ELR (cell line): ENCODE data around the gene SLC27A3.

Source experiments
- DNase-seq: peaks from one replicate; pipeline ENCODE4 v3.0.0-alpha.2; 2015; ENCODE audit warnings: low read depth

Gene SLC27A3

DNA sequence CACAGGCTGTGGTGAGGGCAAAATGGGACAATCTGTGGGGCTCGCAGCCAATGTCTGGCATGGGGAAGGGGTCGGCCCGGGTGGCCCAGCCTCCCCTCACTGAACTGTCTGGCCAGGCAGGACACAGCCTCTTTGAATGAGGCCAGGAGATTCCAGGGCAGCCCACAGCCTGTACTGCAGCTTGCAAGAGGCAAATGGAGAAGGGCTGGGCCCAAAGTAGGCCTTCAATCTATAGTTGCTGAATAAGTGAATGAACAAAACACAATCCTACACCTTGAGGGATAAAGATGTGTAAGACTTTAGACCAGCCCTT, 23.2 kb downstream of the SLC27A3 start:
- no peak for DNase-seq

- DNase-seq: no peak
Measured at GRCh38 chr1:153799016-153799415, 23.8 kb downstream of the SLC27A3 start.

GRCh38 chr1:153799566-153800465, 24.6 kb downstream of the SLC27A3 start:
- no peak for DNase-seq

DNA sequence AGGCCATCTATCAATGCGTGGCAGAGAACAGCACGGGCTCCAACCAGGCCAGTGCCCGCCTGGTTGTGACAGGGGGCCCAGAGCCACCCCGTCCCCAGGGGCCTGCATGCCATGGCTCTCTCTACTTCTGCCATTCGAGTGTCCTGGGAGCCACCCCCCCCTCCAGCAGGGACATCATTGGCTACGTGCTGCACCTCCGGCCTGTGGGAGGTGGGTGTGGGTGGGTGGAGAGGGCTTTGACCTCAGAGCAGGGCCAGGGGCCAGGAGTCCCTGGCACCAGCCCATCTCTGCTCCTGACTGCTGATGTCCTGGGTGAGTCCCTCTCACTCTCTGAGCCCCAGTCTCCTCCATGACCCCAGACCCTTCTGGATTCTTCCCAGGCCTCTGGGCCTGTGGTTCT, 25.3 kb downstream of the SLC27A3 start:
- no peak for DNase-seq

- DNase-seq: no peak
Measured at GRCh38 chr1:153801028-153801625, 25.9 kb downstream of the SLC27A3 start.

DNA sequence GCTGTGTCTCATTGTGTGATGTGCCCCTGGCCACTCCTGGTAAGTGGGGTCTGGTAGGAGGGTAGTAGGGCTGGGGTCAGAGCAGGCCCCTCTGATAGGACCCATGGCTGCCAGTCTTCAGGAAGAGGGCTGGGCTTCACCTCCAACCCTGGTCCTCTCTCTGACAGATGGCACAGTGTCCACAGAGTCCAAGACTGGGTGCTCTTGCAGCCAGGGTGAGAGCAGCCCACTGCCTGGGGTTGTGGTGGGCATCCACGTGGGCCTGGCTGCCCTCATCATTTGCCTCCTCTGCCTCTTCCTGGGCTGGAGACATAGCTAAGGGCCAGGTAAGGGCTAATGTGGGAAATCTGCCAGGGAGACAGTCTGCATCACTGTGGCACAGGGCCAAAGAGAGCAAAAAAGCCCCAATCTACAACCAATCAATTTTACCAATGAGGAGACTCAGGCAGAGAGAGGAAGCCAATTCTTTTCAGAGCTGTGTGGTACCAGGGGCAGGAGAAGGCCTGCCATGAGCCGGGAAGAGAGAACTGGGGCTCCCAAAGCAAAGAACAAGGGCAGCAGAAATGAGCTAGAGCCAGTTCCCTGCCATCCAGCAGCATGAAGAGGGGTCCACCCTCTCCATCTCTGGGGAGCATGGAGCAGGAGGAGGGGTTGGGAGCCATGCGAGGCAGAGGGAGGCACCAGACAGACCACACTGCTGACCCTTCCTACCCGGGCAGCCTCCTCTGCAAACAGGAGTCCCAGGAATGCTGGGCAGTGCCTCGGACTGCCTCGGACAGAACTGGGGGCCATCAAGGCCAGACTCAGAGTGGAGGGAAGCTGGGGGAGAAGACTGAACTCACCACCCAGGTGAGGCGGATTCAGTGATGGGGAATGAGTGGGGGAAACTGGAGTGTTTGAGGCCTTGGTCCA, 26.8 kb downstream of the SLC27A3 start:
- DNase-seq: no peak

GRCh38 chr1:153803470-153804056, 28.4 kb downstream of the SLC27A3 start:
- no peak for DNase-seq

GRCh38 chr1:153804112-153804511, 28.9 kb downstream of the SLC27A3 start:
- no peak for DNase-seq

- DNase-seq: peak; percentile 88
Measured at GRCh38 chr1:153805042-153805745, 30.0 kb downstream of the SLC27A3 start.

- no peak for DNase-seq
Measured at GRCh38 chr1:153805886-153806719, 30.9 kb downstream of the SLC27A3 start.

DNA sequence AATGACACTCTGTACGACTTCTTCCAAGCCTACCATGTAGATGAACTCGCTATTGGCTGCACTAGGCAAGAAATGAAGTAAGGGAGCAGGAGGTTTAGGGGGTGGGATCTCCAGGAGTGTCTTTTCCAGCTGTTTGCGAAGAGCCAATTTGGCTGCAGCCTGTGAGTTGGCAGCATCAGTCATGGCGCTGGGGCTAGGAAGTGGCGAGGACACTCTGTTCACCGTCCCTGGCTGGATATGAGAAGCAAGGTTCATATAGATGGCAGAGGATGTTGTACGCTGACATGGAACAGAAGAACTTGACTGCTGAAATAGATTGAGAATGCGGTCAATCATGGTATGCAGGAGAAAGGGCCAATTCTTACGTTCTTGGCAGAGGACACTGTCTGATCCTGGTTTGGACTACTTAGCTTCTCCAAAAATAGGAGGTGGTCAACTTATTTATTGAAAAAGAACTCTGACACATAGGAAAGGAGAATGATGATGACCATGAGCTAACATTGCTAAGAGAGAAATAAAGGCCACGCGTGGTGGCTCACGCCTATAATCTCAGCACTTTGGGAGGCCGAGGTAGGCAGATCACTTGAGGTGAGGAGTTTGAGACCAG, 41.2 kb downstream of the SLC27A3 start:
- no peak for DNase-seq

DNA sequence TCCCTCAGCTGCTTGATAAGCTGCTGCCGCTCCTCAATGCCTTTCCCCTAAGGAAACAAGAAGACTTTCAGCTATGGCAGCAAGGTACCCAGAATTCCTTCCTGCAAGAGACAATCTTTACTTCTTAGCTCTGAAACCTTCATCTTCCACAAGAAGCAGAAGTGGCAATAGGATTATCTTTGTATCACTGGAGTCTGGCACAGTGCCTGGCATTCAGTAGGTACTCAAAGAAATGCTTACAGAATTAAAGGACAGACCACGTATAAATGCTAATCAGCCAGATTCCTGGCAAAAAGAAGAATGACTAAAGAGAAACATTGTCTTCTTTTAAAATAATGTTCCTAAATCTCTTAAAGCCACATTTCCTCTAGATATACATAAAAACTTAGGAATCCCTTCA, 43.7 kb downstream of the SLC27A3 start:
- DNase-seq: no peak

- peak; percentile 13 for DNase-seq
Measured at GRCh38 chr1:153827168-153827964, 52.2 kb downstream of the SLC27A3 start.
